HEK293 (cell line): ENCODE data around the gene BACE1-AS.

ENCODE experiments used
- CTCF ChIA-PET: fragments of 350-600 bp; formaldehyde crosslinking; extraction: SDS; loops from one replicate; lab custom pipeline; 2021; ENCODE audit warnings: antibody characterized with exemption; lab: Yijun Ruan, JAX
- POLR2A ChIA-PET: fragments of 300-600 bp; formaldehyde crosslinking; extraction: SDS; loops from one replicate; lab custom pipeline; 2020; ENCODE audit warnings: antibody characterized with exemption, inconsistent platforms; lab: Yijun Ruan, JAX
- H3K27ac ChIP-seq: fragments of 200-500 bp; sonication (Bioruptor generic); 2 replicates; pipeline ENCODE4 v1.5.1; 2014; ENCODE audit warnings: low read depth, low read length, control low read depth, inconsistent platforms; ENCODE audit errors: extremely low read depth
- H3K36me3 ChIP-seq, 2 experiments: fragments of 200-500 bp in 1 of 2; sonication (Bioruptor generic) in 1 of 2; 1 replicate in 1 of 2; 2 replicates in 1 of 2; pipeline ENCODE4 v1.5.1; 2014 to 2017; ENCODE audit warnings: inconsistent platforms in 2 of 2, low read length in 2 of 2; ENCODE audit not compliant: control insufficient read depth in 2 of 2, insufficient read depth in 1 of 2
- H3K4me1 ChIP-seq: fragments of 200-500 bp; sonication (Bioruptor generic); 2 replicates; pipeline ENCODE4 v1.5.1; 2014; ENCODE audit warnings: mild to moderate bottlenecking, low read length, inconsistent platforms; ENCODE audit not compliant: control insufficient read depth, insufficient read depth
- H3K4me3 ChIP-seq: 2 replicates; pipeline ENCODE4 v1.5.1; 2011; ENCODE audit warnings: low read depth, mild to moderate bottlenecking, control low read depth, low read length, moderate library complexity
- H3K9me3 ChIP-seq: fragments of 200-500 bp; sonication (Bioruptor generic); 2 replicates; pipeline ENCODE4 v1.5.1; 2014; ENCODE audit warnings: low read depth, low read length, inconsistent platforms; ENCODE audit not compliant: control insufficient read depth, insufficient read depth
- BCL11A ChIP-seq: fragments of 450-650 bp; formaldehyde crosslinking; IDR thresholded peaks from 2 replicates; pipeline ENCODE4 v1.5.1; 2016; ENCODE audit warnings: low read depth, missing biosample characterization, missing genetic modification characterization
- GLIS1 ChIP-seq: fragments of 450-650 bp; formaldehyde crosslinking; IDR thresholded peaks from 2 replicates; pipeline ENCODE4 v1.5.1; 2016; ENCODE audit warnings: missing biosample characterization, missing genetic modification characterization
- IKZF3 ChIP-seq: fragments of 450-650 bp; IDR thresholded peaks from 2 replicates; pipeline ENCODE4 v1.5.0; 2018; ENCODE audit warnings: missing biosample characterization, mild to moderate bottlenecking, missing genetic modification characterization, moderate library complexity
- KLF7 ChIP-seq: fragments of 450-650 bp; formaldehyde crosslinking; IDR thresholded peaks from 2 replicates; pipeline ENCODE4 v1.5.1; 2016; ENCODE audit warnings: missing biosample characterization, missing genetic modification characterization, borderline replicate concordance
- SETDB1 ChIP-seq: IDR thresholded peaks from one replicate; pipeline ENCODE4 v1.6.1; 2017; ENCODE audit warnings: mild to moderate bottlenecking, low read length, moderate library complexity, mixed read lengths; ENCODE audit not compliant: insufficient read length
- ZBTB21 ChIP-seq: fragments of 450-650 bp; formaldehyde crosslinking; IDR thresholded peaks from 2 replicates; pipeline ENCODE4 v1.5.1; 2017; ENCODE audit warnings: missing biosample characterization, missing genetic modification characterization
- ZFP37 ChIP-seq: fragments of 450-650 bp; formaldehyde crosslinking; IDR thresholded peaks from 2 replicates; pipeline ENCODE4 v1.5.1; 2016; ENCODE audit warnings: missing biosample characterization, missing genetic modification characterization
- ZNF157 ChIP-seq: fragments of 450-650 bp; formaldehyde crosslinking; IDR thresholded peaks from 2 replicates; pipeline ENCODE4 v1.5.1; 2016; ENCODE audit warnings: missing biosample characterization, missing genetic modification characterization
- ZNF629 ChIP-seq: fragments of 450-650 bp; formaldehyde crosslinking; IDR thresholded peaks from 2 replicates; pipeline ENCODE4 v1.5.1; 2017; ENCODE audit warnings: missing biosample characterization, missing genetic modification characterization
- ZNF837 ChIP-seq: fragments of 450-650 bp; formaldehyde crosslinking; IDR thresholded peaks from 2 replicates; pipeline ENCODE4 v1.5.1; 2016; ENCODE audit warnings: missing biosample characterization, missing genetic modification characterization
- ZSCAN30 ChIP-seq: fragments of 450-650 bp; IDR thresholded peaks from 2 replicates; pipeline ENCODE4 v1.5.1; 2018; ENCODE audit warnings: missing biosample characterization, mild to moderate bottlenecking, missing genetic modification characterization, moderate library complexity
- ZXDB ChIP-seq: fragments of 450-650 bp; formaldehyde crosslinking; IDR thresholded peaks from 2 replicates; pipeline ENCODE4 v1.5.1; 2016; ENCODE audit warnings: missing biosample characterization, missing genetic modification characterization
- TF ChIP-seq, protein P1 (sequence below): fragments of 450-650 bp; formaldehyde crosslinking; IDR thresholded peaks from 2 replicates; pipeline ENCODE4 v1.5.1; 2017; ENCODE audit warnings: missing biosample characterization, missing genetic modification characterization
- TF ChIP-seq, protein P2 (sequence below): fragments of 450-650 bp; formaldehyde crosslinking; IDR thresholded peaks from 2 replicates; pipeline ENCODE4 v1.5.1; 2016; ENCODE audit warnings: missing biosample characterization, missing genetic modification characterization
- TF ChIP-seq, protein P3 (sequence below): fragments of 450-650 bp; formaldehyde crosslinking; IDR thresholded peaks from 2 replicates; pipeline ENCODE4 v1.5.1; 2016; ENCODE audit warnings: missing biosample characterization, missing genetic modification characterization
- TF ChIP-seq, protein P4 (sequence below): fragments of 450-650 bp; formaldehyde crosslinking; conservative IDR thresholded peaks from 2 replicates; pipeline ENCODE4 v1.5.1; 2016; ENCODE audit warnings: low read depth, missing biosample characterization, missing genetic modification characterization
- TF ChIP-seq, protein P5 (sequence below): fragments of 450-650 bp; formaldehyde crosslinking; IDR thresholded peaks from 2 replicates; pipeline ENCODE4 v1.5.1; 2016; ENCODE audit warnings: missing biosample characterization, missing genetic modification characterization
- TF ChIP-seq, protein P6 (sequence below): fragments of 450-650 bp; formaldehyde crosslinking; IDR thresholded peaks from 2 replicates; pipeline ENCODE4 v1.5.1; 2016; ENCODE audit warnings: missing biosample characterization, missing genetic modification characterization, borderline replicate concordance
- TF ChIP-seq, protein P7 (sequence below): fragments of 450-650 bp; formaldehyde crosslinking; IDR thresholded peaks from 2 replicates; pipeline ENCODE4 v1.5.1; 2016; ENCODE audit warnings: missing biosample characterization, missing genetic modification characterization

The BACE1-AS gene

DNA sequence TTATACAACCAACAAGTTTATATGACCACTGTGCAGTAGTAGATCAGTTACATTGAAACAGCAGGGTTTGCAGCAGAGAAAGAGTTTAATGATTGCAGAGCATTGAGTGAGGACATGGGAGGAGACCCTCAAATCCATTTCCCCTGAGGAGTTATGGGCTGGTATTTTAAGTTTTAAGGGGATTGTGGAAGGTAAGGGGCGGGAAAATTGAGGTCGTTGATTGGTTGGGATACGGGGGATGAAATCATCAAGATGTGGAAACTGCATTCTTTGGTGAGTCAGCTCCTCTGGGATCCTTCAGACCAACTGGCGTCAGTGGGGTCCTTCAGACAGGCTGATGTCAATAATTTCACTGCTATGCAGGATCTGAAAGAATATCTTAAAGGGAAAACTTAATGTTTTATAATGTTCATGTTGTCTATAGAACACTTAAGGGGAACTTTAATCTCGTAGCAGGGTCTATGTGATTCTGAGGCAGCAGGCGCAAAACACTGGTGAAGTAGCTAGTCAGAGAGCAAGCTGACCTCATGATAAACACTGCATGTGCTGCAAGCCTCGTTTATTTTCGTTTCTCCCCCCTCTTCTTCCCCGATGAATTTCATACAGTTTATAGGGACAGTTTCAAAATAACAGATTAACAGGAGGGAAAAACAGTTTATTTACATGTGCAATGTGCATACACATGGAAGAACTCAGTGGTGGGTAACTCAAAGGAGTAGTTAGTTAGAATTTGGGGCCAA, 17.4 kb upstream of the BACE1-AS start (continued):
- TF ChIP-seq, protein P1, sequence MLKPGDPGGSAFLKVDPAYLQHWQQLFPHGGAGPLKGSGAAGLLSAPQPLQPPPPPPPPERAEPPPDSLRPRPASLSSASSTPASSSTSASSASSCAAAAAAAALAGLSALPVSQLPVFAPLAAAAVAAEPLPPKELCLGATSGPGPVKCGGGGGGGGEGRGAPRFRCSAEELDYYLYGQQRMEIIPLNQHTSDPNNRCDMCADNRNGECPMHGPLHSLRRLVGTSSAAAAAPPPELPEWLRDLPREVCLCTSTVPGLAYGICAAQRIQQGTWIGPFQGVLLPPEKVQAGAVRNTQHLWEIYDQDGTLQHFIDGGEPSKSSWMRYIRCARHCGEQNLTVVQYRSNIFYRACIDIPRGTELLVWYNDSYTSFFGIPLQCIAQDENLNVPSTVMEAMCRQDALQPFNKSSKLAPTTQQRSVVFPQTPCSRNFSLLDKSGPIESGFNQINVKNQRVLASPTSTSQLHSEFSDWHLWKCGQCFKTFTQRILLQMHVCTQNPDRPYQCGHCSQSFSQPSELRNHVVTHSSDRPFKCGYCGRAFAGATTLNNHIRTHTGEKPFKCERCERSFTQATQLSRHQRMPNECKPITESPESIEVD (tag by site-specific recombination): 0 out of 2 replicates have a peak, but pooled peaks have one; percentile 33
- peak; percentile 65 for TF ChIP-seq ZNF629 (tag by site-specific recombination)
- TF ChIP-seq SETDB1: peak; percentile 100
- no peak for TF ChIP-seq ZNF837
- no peak for TF ChIP-seq ZFP37 (tag by site-specific recombination)
- TF ChIP-seq IKZF3: no peak
- no peak for TF ChIP-seq ZSCAN30
- TF ChIP-seq, protein P2, sequence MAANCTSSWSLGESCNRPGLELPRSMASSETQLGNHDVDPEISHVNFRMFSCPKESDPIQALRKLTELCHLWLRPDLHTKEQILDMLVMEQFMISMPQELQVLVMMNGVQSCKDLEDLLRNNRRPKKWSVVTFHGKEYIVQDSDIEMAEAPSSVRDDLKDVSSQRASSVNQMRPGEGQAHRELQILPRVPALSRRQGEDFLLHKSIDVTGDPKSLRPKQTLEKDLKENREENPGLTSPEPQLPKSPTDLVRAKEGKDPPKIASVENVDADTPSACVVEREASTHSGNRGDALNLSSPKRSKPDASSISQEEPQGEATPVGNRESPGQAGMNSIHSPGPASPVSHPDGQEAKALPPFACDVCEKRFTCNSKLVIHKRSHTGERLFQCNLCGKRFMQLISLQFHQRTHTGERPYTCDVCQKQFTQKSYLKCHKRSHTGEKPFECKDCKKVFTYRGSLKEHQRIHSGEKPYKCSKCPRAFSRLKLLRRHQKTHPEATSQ (tag by site-specific recombination): no peak
- no peak for TF ChIP-seq ZNF157 (tag by site-specific recombination)
- TF ChIP-seq, protein P3, sequence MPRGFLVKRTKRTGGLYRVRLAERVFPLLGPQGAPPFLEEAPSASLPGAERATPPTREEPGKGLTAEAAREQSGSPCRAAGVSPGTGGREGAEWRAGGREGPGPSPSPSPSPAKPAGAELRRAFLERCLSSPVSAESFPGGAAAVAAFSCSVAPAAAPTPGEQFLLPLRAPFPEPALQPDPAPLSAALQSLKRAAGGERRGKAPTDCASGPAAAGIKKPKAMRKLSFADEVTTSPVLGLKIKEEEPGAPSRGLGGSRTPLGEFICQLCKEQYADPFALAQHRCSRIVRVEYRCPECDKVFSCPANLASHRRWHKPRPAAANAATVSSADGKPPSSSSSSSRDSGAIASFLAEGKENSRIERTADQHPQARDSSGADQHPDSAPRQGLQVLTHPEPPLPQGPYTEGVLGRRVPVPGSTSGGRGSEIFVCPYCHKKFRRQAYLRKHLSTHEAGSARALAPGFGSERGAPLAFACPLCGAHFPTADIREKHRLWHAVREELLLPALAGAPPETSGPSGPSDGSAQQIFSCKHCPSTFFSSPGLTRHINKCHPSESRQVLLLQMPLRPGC (tag by site-specific recombination): peak; percentile 73
- TF ChIP-seq ZBTB21: peak; percentile 76
- TF ChIP-seq, protein P4, sequence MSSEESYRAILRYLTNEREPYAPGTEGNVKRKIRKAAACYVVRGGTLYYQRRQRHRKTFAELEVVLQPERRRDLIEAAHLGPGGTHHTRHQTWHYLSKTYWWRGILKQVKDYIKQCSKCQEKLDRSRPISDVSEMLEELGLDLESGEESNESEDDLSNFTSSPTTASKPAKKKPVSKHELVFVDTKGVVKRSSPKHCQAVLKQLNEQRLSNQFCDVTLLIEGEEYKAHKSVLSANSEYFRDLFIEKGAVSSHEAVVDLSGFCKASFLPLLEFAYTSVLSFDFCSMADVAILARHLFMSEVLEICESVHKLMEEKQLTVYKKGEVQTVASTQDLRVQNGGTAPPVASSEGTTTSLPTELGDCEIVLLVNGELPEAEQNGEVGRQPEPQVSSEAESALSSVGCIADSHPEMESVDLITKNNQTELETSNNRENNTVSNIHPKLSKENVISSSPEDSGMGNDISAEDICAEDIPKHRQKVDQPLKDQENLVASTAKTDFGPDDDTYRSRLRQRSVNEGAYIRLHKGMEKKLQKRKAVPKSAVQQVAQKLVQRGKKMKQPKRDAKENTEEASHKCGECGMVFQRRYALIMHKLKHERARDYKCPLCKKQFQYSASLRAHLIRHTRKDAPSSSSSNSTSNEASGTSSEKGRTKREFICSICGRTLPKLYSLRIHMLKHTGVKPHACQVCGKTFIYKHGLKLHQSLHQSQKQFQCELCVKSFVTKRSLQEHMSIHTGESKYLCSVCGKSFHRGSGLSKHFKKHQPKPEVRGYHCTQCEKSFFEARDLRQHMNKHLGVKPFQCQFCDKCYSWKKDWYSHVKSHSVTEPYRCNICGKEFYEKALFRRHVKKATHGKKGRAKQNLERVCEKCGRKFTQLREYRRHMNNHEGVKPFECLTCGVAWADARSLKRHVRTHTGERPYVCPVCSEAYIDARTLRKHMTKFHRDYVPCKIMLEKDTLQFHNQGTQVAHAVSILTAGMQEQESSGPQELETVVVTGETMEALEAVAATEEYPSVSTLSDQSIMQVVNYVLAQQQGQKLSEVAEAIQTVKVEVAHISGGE (tag by site-specific recombination): no peak
- no peak for TF ChIP-seq KLF7 (tag by site-specific recombination)
- TF ChIP-seq, protein P5, sequence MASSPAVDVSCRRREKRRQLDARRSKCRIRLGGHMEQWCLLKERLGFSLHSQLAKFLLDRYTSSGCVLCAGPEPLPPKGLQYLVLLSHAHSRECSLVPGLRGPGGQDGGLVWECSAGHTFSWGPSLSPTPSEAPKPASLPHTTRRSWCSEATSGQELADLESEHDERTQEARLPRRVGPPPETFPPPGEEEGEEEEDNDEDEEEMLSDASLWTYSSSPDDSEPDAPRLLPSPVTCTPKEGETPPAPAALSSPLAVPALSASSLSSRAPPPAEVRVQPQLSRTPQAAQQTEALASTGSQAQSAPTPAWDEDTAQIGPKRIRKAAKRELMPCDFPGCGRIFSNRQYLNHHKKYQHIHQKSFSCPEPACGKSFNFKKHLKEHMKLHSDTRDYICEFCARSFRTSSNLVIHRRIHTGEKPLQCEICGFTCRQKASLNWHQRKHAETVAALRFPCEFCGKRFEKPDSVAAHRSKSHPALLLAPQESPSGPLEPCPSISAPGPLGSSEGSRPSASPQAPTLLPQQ (tag by site-specific recombination): peak; percentile 80

DNA sequence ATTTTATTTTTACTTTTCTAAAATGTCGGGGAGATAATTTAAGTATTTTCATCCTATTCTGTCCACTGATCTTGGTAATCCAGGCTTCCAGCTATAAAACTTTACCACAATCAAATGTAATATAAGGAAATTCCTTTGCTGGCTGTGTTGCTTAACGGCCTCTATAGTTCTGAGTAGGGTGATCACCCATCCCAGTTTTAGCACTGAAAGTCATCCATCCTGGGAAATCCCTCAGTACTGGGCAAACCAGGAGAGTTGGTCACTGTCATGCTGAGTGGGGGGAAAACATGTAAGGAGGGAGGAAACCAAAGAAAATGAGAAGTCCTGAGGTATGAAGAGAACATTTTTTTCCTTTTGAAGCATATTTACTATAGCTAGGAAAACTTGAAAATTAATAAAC, 12.8 kb upstream of the BACE1-AS start:
- ChIA-PET CTCF (interaction anchor here (0.7 to 1.4 kb wide), 2 partner anchors 11 to 51 kb away, joined by 3 read pairs; no protein-coding TSS in a partner anchor), POLR2A (no interaction called here)
- H3K36me3 ChIP-seq: peaks cover 0 to 35% of the 10 kb centered on the region in 2 experiments
- H3K27ac ChIP-seq: no peak overlapping the region
- H3K4me1 ChIP-seq: no peaks in the 10 kb centered on the region
- no peaks in the 10 kb centered on the region for H3K9me3 ChIP-seq
- H3K4me3 ChIP-seq: no peak overlapping the region
- TF ChIP-seq, protein P6, sequence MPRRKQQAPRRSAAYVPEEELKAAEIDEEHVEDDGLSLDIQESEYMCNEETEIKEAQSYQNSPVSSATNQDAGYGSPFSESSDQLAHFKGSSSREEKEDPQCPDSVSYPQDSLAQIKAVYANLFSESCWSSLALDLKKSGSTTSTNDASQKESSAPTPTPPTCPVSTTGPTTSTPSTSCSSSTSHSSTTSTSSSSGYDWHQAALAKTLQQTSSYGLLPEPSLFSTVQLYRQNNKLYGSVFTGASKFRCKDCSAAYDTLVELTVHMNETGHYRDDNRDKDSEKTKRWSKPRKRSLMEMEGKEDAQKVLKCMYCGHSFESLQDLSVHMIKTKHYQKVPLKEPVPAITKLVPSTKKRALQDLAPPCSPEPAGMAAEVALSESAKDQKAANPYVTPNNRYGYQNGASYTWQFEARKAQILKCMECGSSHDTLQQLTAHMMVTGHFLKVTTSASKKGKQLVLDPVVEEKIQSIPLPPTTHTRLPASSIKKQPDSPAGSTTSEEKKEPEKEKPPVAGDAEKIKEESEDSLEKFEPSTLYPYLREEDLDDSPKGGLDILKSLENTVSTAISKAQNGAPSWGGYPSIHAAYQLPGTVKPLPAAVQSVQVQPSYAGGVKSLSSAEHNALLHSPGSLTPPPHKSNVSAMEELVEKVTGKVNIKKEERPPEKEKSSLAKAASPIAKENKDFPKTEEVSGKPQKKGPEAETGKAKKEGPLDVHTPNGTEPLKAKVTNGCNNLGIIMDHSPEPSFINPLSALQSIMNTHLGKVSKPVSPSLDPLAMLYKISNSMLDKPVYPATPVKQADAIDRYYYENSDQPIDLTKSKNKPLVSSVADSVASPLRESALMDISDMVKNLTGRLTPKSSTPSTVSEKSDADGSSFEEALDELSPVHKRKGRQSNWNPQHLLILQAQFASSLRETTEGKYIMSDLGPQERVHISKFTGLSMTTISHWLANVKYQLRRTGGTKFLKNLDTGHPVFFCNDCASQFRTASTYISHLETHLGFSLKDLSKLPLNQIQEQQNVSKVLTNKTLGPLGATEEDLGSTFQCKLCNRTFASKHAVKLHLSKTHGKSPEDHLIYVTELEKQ (tag by site-specific recombination): no peak
- TF ChIP-seq, protein P7, sequence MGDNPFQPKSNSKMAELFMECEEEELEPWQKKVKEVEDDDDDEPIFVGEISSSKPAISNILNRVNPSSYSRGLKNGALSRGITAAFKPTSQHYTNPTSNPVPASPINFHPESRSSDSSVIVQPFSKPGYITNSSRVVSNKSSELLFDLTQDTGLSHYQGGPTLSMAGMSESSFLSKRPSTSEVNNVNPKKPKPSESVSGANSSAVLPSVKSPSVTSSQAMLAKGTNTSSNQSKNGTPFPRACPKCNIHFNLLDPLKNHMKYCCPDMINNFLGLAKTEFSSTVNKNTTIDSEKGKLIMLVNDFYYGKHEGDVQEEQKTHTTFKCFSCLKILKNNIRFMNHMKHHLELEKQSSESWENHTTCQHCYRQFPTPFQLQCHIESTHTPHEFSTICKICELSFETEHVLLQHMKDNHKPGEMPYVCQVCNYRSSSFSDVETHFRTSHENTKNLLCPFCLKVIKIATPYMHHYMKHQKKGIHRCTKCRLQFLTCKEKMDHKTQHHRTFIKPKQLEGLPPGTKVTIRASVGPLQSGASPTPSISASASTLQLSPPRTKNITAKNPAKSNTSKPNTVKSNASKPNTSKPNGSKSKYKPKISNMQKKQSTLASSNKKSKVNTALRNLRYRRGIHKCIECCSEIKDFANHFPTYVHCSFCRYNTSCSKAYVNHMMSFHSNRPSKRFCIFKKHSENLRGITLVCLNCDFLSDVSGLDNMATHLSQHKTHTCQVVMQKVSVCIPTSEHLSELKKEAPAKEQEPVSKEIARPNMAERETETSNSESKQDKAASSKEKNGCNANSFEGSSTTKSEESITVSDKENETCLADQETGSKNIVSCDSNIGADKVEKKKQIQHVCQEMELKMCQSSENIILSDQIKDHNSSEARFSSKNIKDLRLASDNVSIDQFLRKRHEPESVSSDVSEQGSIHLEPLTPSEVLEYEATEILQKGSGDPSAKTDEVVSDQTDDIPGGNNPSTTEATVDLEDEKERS (tag by site-specific recombination): no peak
- TF ChIP-seq GLIS1 (tag by site-specific recombination) (no peak), BCL11A (tag by site-specific recombination) (no peak), ZXDB (tag by site-specific recombination) (no peak)
